NCI-H2196 (cell line): Measurements from ENCODE around the gene KLF1.
A peak's percentile ranks its signal among the peaks of the same experiment; 100 is the strongest.
"Not testable (repeated sequence)": the region's sequence is repeated elsewhere in the genome, so short reads cannot be mapped to it uniquely, and the experiment has no call there.

ENCODE experiments used
- DNase-seq: peaks from one replicate; lab custom pipeline; 2025; ENCODE audit not compliant: unreplicated experiment; lab: John Stamatoyannopoulos, UW

Gene KLF1

DNA sequence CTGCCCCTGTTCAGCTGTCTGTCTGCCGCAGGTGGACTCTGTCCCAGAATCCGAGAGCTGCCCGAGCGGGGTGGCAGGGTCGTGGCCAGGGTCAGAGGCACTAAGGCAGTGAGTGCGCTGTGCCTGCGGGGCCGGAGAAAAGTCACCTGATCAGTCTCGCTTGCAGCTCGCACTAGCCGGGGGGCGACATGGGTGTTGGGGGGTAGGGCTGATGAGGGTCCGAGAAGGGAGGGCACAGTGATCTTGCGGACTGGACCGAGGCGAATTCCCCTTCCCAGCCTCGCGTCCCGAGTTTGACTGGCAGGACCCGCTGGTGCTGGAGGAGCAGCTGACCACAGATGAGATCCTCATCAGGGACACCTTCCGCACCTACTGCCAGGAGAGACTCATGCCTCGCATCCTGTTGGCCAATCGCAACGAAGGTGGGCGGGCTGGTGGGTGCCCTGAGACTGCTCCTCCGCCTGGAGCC lies 4.6 kb upstream of the KLF1 start:
- DNase-seq, result no peak

DNA sequence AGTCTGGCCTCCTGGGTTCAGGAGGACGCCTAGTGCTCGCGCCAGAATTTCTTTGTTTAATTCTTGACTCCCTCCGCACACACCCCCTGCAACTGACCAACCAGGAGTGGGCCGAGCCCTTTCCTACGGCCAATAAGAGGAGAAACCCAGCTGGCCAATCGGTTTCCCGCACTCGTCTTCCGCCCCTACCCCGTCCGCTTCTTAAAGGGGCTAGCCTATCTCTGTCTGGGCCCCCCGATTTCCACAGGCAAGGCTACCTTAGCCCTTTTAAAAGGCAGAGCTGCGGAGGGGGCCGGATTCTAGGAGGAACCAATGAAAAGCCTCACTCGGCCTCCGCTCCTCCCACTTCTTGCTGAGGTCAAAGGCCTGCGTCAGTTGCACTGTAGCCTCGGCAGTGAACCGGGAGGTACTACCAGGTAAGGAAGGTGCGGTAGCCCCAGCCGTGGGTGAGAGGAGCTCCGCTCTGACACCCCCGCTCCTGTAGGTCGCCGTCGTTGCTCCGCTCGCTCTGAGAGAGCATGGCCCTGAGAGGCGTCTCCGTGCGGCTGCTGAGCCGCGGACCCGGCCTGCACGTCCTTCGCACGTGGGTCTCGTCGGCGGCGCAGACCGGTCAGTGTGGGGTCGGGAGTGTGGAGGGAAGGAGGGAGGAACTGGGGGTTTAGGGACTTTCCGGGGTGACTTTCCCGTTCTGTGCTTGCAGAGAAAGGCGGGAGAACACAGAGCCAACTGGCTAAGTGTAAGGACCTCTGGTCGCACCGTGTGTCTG lies 4.0 kb upstream of the KLF1 start, which contains the start of gene GCDH:
GCDH (plus strand) TSS at position 374 of the 766 bp plus-strand sequence; CDS start at position 519, 145 bp downstream.
- DNase-seq, result peak; percentile 97

GRCh38 chr19:12890299-12890786 lies 3.3 kb upstream of the KLF1 start:
- not testable (repeated sequence) for DNase-seq

DNA sequence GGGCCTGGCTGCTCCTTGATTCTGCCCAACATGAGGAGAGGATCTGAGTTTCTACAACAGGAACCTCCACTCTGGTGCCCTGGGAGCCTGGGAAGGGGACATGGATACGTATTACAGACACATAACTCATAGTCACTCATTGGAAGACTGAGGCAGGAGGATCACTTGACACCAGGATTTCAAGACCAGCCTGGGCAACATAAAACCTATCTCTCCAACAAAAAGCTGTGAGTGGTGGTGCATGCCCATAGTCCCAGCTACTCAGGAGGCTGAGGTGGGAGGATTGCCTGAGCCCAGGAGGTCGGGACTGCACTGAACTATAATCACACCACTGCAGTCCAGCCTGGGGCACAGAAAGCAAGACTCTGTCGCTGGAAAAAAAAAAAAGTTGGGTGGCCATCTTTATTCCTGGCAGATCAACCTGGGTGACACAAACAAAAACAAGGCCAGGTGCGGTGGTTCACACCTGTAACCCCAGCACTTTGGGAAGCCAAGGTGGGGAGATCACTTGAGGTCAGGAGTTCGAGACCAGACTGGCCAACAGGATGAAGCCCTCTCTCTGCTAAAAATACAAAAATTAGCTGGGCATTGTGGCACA lies 1.1 kb upstream of the KLF1 start:
- DNase-seq, result no peak

DNA sequence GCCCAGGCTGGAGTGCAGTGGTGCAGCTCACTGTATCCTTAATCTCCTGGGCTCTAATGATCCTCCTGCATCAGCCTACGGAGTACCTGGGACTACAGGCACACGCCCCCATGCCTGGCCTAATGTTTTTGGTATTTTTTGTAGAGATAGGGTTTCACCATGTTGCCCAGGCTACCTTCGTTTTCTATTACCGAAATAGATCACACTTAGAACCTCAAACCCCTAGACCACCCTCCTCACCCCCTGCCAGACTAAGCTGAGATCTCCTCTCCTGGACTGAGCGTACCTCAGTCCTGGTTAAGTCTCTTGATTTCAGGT lies 391 bp downstream of the KLF1 start:
- no peak for DNase-seq

GRCh38 chr19:12885749-12886650 lies 1.0 kb downstream of the KLF1 start:
- no peak for DNase-seq

DNA sequence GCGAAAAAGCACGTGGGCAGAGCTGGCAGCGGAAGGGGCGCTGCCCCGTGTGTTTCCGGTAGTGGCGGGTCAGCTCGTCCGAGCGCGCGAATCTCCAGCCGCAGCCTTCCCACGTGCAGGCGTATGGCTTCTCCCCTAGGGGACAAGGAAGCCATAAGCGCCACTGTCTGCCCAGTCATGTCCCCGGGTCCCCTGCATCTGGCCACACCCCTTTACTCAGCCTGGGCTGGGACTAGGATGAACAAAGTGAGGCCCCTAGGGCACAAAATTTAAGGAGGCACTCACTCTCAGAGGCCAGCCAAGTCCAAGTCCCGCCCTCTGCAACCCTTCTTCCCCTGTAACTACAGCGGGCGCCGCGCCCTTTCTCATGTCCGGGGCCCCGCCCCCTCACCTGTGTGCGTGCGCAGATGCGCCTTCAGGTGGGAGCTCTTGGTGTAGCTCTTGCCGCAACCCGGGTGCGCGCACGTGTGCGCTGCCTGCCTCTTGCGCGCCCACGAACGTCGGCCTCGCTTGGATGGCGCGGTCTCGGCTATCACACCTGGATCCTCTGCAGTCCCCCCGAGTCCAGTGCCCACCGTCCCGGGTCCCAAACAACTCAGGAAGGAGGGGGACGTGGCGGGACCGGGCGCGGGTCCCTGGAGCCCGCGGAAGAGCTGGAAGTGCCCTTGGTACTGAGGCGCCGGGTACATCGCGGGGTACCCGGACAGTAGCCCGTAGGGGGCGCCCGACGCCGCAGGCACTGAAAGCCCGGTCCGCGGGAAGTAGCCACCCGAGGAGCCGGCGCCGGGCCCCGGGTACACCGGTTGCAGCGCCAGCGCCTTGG lies 1.9 kb downstream of the KLF1 start:
- DNase-seq, result peak; percentile 96

DNA sequence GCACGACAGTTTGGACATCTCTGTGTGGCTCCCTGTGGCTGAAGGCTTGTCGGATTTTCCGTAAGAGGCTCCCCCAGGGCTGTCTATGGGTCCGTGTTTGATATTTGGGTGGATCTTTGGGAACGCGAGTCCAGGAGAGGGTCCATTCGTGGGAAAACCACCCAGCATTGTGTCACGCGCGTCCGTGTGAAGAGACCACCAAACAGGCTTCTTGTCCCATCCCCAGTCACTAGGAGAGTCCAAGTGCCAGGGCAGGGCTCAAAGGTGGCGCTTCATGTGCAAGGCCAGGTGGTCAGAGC lies 2.4 kb downstream of the KLF1 start:
- no peak for DNase-seq

DNA sequence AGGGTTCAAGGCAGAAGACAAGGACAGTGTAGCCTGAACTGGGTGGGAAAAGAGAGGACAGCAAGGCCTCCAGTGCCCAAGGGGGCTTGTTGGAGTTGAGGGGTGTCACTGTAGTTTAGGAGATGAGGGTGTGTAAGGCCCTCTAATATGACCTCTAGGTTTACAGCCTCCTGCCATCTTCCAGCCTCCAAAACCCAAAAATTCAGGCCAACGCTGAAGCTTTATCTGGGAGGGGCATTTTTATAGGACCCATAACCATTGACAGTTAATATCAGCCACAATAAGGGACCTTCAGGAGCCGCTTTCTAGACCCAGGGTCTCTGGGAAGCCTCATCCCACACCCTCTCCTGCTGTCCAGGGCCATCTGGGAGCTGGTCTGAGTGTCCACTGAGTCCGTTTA lies 2.8 kb downstream of the KLF1 start:
- DNase-seq, result no peak

GRCh38 chr19:12882589-12882988 lies 4.4 kb downstream of the KLF1 start:
- no peak for DNase-seq

DNA sequence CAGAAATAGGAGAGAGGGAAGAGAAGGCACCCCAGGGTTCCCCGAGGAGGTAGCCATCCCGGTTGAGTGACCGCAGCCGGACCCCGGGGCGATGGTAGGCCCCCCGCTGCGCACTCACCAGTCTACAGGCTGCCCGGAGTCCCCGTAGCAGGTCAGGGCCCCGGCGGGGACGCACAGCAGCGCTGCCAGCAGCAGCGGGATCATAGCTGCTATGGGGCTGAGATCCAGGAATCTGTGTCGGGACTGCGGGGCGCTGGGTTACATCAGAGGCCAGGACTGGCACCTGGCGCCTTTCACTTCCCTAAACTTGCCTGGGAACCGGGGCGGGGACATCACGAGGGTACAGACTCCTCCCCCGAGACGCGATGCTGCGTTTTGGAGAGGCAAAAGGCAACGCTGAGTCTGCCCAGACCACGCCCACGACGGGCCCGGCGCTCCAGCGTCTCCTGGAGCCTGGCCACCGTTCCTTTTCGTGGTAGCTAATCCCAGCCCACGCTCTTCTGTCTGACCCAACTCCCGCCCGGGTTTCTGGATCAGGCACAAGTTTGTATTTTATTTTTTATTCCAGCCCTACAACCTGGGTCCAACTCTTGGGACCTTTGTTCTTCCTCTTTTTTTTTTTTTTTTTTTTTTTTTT lies 5.7 kb downstream of the KLF1 start, which contains the start of gene DNASE2:
DNASE2 (minus strand) TSS at position 278 of the 637 bp plus-strand sequence; CDS start at position 204, 74 bp downstream.
- DNase-seq, result peak; percentile 96

DNA sequence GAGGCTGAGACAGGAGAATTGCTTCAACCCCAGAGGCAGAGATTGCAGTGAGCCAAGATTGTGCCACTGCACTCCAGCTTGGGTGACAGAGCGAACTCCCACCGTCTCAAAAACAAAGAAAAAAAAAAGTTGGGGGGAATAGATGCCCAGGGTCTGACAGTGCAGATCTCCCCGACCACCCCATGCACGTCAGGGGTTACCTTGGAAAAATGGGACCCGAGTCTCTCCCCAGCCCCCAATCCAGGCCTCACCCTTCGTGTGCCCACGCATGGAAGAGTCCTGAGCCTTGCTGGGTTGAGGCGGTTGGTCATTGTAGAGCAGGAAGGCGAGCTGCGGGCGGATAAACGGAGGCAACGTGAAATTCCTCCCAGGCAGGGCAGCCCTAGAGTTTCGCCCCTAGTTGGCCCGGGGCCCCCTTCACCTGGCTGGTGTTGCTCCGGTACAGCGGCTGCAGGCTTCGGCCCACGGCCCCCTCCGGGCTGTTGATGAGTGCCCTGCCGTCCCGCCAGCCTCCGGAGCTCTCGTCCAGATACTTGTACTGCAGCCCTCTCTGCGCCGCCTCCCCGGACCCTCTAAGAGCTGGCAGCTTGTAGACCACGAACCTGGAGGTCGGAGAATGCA lies 6.3 kb downstream of the KLF1 start:
- no peak for DNase-seq

DNA sequence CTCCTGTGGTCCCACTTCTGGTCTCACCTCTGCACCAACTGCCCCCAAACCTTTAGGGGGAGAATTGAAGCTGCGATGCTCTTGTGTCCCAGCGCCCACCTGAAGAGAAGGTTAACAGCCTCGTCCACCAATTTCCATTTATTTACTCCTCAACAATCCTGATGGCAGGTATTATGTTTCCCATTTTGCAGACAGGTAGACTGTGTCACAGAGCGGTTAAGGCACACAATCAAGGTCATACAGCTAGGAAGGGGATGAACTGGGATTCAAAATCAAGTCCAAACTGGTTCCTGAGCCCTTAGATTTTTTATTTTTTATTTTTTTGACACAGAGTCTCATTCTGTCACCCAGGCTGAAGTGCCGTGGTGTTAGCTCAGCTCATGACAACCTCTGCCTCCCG lies 11.9 kb downstream of the KLF1 start:
- DNase-seq, result no peak

- no peak for DNase-seq
These were observed 12.9 kb downstream of the KLF1 start for GRCh38 chr19:12873891-12874745.

DNA sequence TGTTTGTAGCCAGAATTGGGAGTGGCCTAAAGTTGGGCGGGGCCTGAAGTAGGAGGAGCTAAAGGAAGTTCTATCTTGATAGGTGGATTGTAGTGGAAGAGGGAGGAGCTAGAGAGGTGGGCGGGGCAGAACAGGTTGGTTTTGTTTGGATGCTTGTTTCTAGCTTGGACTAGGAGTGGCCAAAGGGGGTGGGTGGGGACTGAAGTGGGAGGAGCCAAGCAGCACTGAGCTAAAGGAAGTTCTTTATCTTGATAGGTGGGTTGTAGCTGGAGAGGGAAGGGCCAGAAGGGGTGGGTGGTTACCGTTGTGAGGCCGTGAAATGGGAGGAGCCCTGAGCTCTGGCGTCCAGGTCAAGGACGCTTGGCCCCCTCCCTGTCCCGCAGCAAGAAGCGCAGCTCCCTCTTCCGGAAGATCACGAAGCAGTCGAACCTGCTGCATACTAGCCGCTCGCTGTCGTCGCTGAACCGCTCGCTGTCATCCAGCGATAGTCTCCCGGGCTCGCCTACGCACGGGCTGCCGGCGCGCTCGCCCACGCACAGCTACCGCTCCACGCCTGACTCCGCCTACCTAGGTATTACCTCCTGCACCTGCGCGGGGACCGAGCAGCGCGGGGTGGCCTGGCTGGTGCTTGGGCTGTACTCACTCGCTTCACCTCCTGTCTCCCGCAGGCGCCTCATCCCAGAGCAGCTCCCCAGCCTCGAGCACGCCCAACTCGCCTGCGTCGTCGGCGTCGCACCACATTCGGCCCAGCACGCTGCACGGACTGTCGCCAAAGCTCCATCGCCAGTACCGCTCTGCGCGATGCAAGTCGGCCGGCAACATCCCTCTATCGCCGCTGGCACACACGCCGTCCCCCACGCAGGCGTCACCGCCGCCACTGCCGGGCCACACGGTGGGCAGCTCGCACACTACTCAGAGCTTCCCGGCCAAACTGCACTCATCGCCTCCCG lies 13.8 kb downstream of the KLF1 start:
- DNase-seq, result peak; percentile 21

- no peak for DNase-seq
These were observed 14.7 kb downstream of the KLF1 start for GRCh38 chr19:12872255-12872654.

DNA sequence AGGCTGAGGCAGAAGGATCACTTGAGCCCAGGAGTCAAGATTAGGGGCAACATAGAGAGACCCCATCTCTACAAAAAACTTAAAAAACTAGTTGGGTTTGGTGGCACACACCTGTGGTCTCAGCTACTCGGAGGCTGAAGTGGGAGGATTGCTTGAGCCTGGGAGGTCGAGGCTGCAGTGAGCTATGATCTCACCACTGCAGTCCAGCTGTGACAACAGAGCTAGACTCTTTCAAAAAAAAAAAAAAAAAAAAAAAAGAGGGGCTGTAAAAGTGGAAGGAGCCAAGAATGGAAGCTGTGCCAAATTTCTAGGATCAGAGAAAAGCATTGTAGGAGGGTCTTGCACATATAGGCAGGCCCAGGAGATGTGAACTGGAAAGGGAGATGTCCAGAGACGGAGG lies 15.3 kb downstream of the KLF1 start:
- no peak for DNase-seq
